Neural cell (in vitro differentiated cells): ENCODE measurements around the gene CRYZL1. TPM values are rescaled to one million over a fixed set of nuclear protein-coding genes. Genes with fewer than 3 reads are reported as not detected.

Source experiments
- H2AFZ ChIP-seq: fragments of 200-600, 300-800 bp; sonication (generic), shearing (Covaris generic); 2 replicates; pipeline ENCODE4 v1.6.0; 2014; ENCODE audit warnings: low read depth, mild to moderate bottlenecking, antibody characterized with exemption, low read length, moderate library complexity
- H3F3A ChIP-seq: fragments of 200-600 bp; shearing (Covaris generic); 2 replicates; pipeline ENCODE4 v1.6.1; 2016; ENCODE audit warnings: mild to moderate bottlenecking, moderate library complexity, mixed read lengths, antibody characterized with exemption, low read length; ENCODE audit not compliant: insufficient read depth, poor library complexity, severe bottlenecking
- H3K27ac ChIP-seq: fragments of 200-600, 300-800 bp; sonication (generic), shearing (Covaris generic); 2 replicates; pipeline ENCODE4 v1.5.1; 2014; ENCODE audit warnings: mild to moderate bottlenecking, low read length, moderate library complexity
- H3K27me3 ChIP-seq: fragments of 300-800, 200-600 bp; sonication (generic), shearing (Covaris generic); 2 replicates; pipeline ENCODE4 v1.6.0; 2014; ENCODE audit warnings: mild to moderate bottlenecking, low read depth, low read length, moderate library complexity; ENCODE audit not compliant: insufficient read depth
- H3K36me3 ChIP-seq: fragments of 300-800, 200-600 bp; sonication (generic), shearing (Covaris generic); 2 replicates; pipeline ENCODE4 v1.5.1; 2014; ENCODE audit warnings: mild to moderate bottlenecking, antibody characterized with exemption, low read length, moderate library complexity; ENCODE audit not compliant: insufficient read depth
- H3K4me2 ChIP-seq: fragments of 300-800, 200-600 bp; sonication (generic), shearing (Covaris generic); 2 replicates; pipeline ENCODE4 v1.6.0; 2014; ENCODE audit warnings: mild to moderate bottlenecking, low read length
- H3K4me3 ChIP-seq: fragments of 300-800, 200-600 bp; sonication (generic), shearing (Covaris generic); 2 replicates; pipeline ENCODE4 v1.5.1; 2014; ENCODE audit warnings: mild to moderate bottlenecking, low read length, moderate library complexity
- H3K79me2 ChIP-seq: fragments of 200-600 bp; shearing (Covaris generic); replicated peaks from 2 replicates; pipeline ENCODE4 v1.6.0; 2014; ENCODE audit warnings: mild to moderate bottlenecking, low read length, moderate library complexity; ENCODE audit not compliant: insufficient read depth
- H3K9ac ChIP-seq: fragments of 300-800, 200-600 bp; sonication (generic), shearing (Covaris generic); 2 replicates; pipeline ENCODE4 v1.6.1; 2016; ENCODE audit warnings: mild to moderate bottlenecking, low read length, mixed read lengths
- H3K9me2 ChIP-seq: fragments of 200-600 bp; shearing (Covaris generic); 2 replicates; pipeline ENCODE4 v1.6.1; 2016; ENCODE audit warnings: mild to moderate bottlenecking, low read length, mixed read lengths; ENCODE audit not compliant: insufficient read depth
- H3K9me3 ChIP-seq: fragments of 200-600, 300-800 bp; sonication (generic), shearing (Covaris generic); 2 replicates; pipeline ENCODE4 v1.6.1; 2016; ENCODE audit warnings: mild to moderate bottlenecking, mixed run types, low read length, moderate library complexity, mixed read lengths
- H4K20me1 ChIP-seq: fragments of 200-600 bp; shearing (Covaris generic); 2 replicates; pipeline ENCODE4 v1.6.1; 2016; ENCODE audit warnings: mild to moderate bottlenecking, mixed run types; ENCODE audit not compliant: insufficient read depth
- CTCF ChIP-seq: fragments of 450-650 bp; IDR thresholded peaks from 2 replicates; pipeline ENCODE4 v1.5.1; 2014; ENCODE audit warnings: antibody characterized with exemption, mild to moderate bottlenecking, moderate library complexity; ENCODE audit not compliant: poor library complexity, severe bottlenecking
- EP300 ChIP-seq: fragments of 450-650 bp; conservative IDR thresholded peaks from 2 replicates; pipeline ENCODE4 v1.6.1; 2014; ENCODE audit warnings: antibody characterized with exemption, mild to moderate bottlenecking, moderate library complexity; ENCODE audit not compliant: poor library complexity, severe bottlenecking
- EZH2 ChIP-seq: fragments of 200-600, 300-800 bp; shearing (Covaris generic), sonication (generic); IDR thresholded peaks from 2 replicates; pipeline ENCODE4 v1.6.1; 2014; ENCODE audit warnings: antibody characterized with exemption, low read length, borderline replicate concordance, mild to moderate bottlenecking; ENCODE audit not compliant: insufficient read depth, poor library complexity, severe bottlenecking
- MXI1 ChIP-seq: fragments of 450-650 bp; conservative IDR thresholded peaks from 2 replicates; pipeline ENCODE4 v1.6.1; 2014; ENCODE audit warnings: antibody characterized with exemption, mild to moderate bottlenecking; ENCODE audit not compliant: poor library complexity, severe bottlenecking
- POLR2AphosphoS5 ChIP-seq: IDR thresholded peaks from 2 replicates; pipeline ENCODE4 v1.6.1; 2012
- RAD21 ChIP-seq: fragments of 450-650 bp; conservative IDR thresholded peaks from 2 replicates; pipeline ENCODE4 v1.6.1; 2014; ENCODE audit warnings: antibody characterized with exemption, mild to moderate bottlenecking, moderate library complexity
- REST ChIP-seq: IDR thresholded peaks from 2 replicates; pipeline ENCODE4 v1.6.1; 2012; ENCODE audit warnings: borderline replicate concordance
- SMC3 ChIP-seq: fragments of 450-650 bp; conservative IDR thresholded peaks from 2 replicates; pipeline ENCODE4 v1.6.1; 2014; ENCODE audit warnings: antibody characterized with exemption, mild to moderate bottlenecking, moderate library complexity; ENCODE audit not compliant: poor library complexity
- TAF1 ChIP-seq: IDR thresholded peaks from 2 replicates; pipeline ENCODE4 v1.6.1; 2012; ENCODE audit warnings: low read depth
- polyA plus RNA-seq: library from polyadenylated mRNA; depleted of rRNA; stranded (reverse); fragments of >200 nt; gene quantifications from 2 replicates; pipeline ENCODE4 v1.2.3, GENCODE V29; 2014

Gene CRYZL1
- polyA plus RNA-seq, 1 donor from 2014 or later, result 54.3 TPM

- no peaks in the 10 kb centered on the region for H3K36me3 ChIP-seq
- no peak for TF ChIP-seq MXI1
- no peak for TF ChIP-seq TAF1
- TF ChIP-seq SMC3, result no peak
- no peak for TF ChIP-seq POLR2AphosphoS5
- TF ChIP-seq EZH2, result no peak
- no peak for TF ChIP-seq RAD21
- no peak for TF ChIP-seq EP300
- no peak for TF ChIP-seq CTCF
- no peak for TF ChIP-seq REST
- no peaks in the 10 kb centered on the region for H3K27me3 ChIP-seq
- H3K9ac ChIP-seq, result no peak overlapping the region
- no peaks in the 10 kb centered on the region for H4K20me1 ChIP-seq
- H3K9me2 ChIP-seq, result no peaks in the 10 kb centered on the region
- H2AFZ ChIP-seq, result no peak overlapping the region
- no peaks in the 10 kb centered on the region for H3F3A ChIP-seq
- no peak overlapping the region for H3K4me2 ChIP-seq
- no peaks in the 10 kb centered on the region for H3K9me3 ChIP-seq
- peaks cover 79% of the 10 kb centered on the region for H3K79me2 ChIP-seq
- H3K27ac ChIP-seq, result no peak overlapping the region
- no peak overlapping the region for H3K4me3 ChIP-seq
These were observed 15.7 kb upstream of the CRYZL1 start for GRCh38 chr21:33657124-33657820.

- H3K9me3 ChIP-seq, result no peaks in the 10 kb centered on the region
- H3K9me2 ChIP-seq, result no peaks in the 10 kb centered on the region
- no peaks in the 10 kb centered on the region for H3K36me3 ChIP-seq
- H4K20me1 ChIP-seq, result no peaks in the 10 kb centered on the region
- no peak overlapping the region for H2AFZ ChIP-seq
- no peaks in the 10 kb centered on the region for H3F3A ChIP-seq
- H3K79me2 ChIP-seq, result peaks cover 82% of the 10 kb centered on the region
- no peak overlapping the region for H3K4me3 ChIP-seq
- no peak for TF ChIP-seq EZH2
- TF ChIP-seq REST, result no peak
- TF ChIP-seq RAD21, result no peak
- no peak for TF ChIP-seq MXI1
- no peak for TF ChIP-seq SMC3
- TF ChIP-seq EP300, result no peak
- no peak for TF ChIP-seq TAF1
- no peak for TF ChIP-seq POLR2AphosphoS5
- TF ChIP-seq CTCF, result no peak
- H3K9ac ChIP-seq, result no peak overlapping the region
- H3K27me3 ChIP-seq, result no peaks in the 10 kb centered on the region
- no peak overlapping the region for H3K27ac ChIP-seq
- H3K4me2 ChIP-seq, result no peak overlapping the region
These were observed 14.2 kb upstream of the CRYZL1 start for GRCh38 chr21:33655588-33656221.
